Brain microvascular endothelial cell (primary cell): ENCODE results near the gene LCP1.

ENCODE experiments used
- DNase-seq: peaks from one replicate; pipeline ENCODE4 v3.0.0-alpha.2; 2020
- H3K27ac ChIP-seq: fragments of 250-450 bp; sonication (Bioruptor Pico); 2 replicates; pipeline ENCODE4 v1.5.1; 2020; ENCODE audit warnings: mild to moderate bottlenecking, moderate library complexity
- H3K27me3 ChIP-seq: fragments of 250-450 bp; sonication (Bioruptor Pico); replicated peaks from 2 replicates; pipeline ENCODE4 v1.5.1; 2020; ENCODE audit warnings: mild to moderate bottlenecking
- H3K36me3 ChIP-seq: fragments of 250-450 bp; sonication (Bioruptor Pico); replicated peaks from 2 replicates; pipeline ENCODE4 v1.5.1; 2020; ENCODE audit warnings: mild to moderate bottlenecking
- H3K4me3 ChIP-seq: 2 replicates; pipeline ENCODE4 v1.5.1; 2011; ENCODE audit warnings: low read depth, mild to moderate bottlenecking, control low read depth, low read length, moderate library complexity
- CTCF ChIP-seq: IDR thresholded peaks from 2 replicates; pipeline ENCODE4 v1.5.1; 2011; ENCODE audit warnings: low read depth, mild to moderate bottlenecking, moderate library complexity, low read length, control low read depth, inconsistent platforms; ENCODE audit errors: missing control alignments
- in situ Hi-C: cut with HindIII; loops from 2 replicates; pipeline ENCODE4 v1.10.0; 2017; ENCODE audit warnings: low sequenced_read_pairs, low pct_ligation_motif_present

The LCP1 gene

GRCh38 chr13:46211116-46211482 is 29.1 kb upstream of the LCP1 start:
- H3K36me3 ChIP-seq: no peaks in the 10 kb centered on the region
- in situ Hi-C loops: no loop called here
- TF ChIP-seq CTCF: no peak
- H3K4me3 ChIP-seq: peak overlapping the region; percentile 61
- no peak for DNase-seq
- peaks cover 3% of the 10 kb centered on the region for H3K27me3 ChIP-seq
- no peak overlapping the region for H3K27ac ChIP-seq

GRCh38 chr13:46210362-46211083 is 28.5 kb upstream of the LCP1 start:
- Histone ChIP-seq H3K27me3 (peaks cover 3% of the 10 kb centered on the region), H3K4me3 (no peak overlapping the region)
- in situ Hi-C loops: no loop called here

GRCh38 chr13:46207828-46208227 is 25.9 kb upstream of the LCP1 start:
- no peak for TF ChIP-seq CTCF
- Histone ChIP-seq H3K4me3 (no peak overlapping the region), H3K27me3 (peaks cover 3% of the 10 kb centered on the region), H3K36me3 (no peaks in the 10 kb centered on the region), H3K27ac (no peak overlapping the region)
- in situ Hi-C loops: no loop called here
- DNase-seq: no peak

More at GRCh38 chr13:46210362-46211083, 28.5 kb upstream of the LCP1 start:
- no peak for TF ChIP-seq CTCF
- no peak for DNase-seq
- no peaks in the 10 kb centered on the region for H3K36me3 ChIP-seq
- no peak overlapping the region for H3K27ac ChIP-seq

DNA sequence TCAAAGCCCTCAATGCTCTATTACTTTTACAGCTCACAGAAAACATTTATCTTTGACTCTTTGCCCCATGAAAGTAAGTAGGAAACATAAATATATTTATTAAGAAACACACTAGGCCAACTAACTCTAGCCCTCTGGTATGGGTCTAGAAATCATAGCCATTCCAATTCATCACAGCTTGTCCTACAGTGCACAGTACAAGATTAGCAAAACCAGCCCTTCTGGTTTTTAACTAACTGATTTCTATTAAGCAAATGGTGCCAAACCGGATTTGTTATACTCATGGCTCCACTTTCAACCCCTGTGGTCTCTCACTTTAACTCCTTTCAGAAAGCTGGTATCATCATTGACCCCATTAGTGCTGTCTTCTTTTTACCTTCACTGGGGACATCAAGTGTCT is 24.2 kb upstream of the LCP1 start:
- peaks cover 3% of the 10 kb centered on the region for H3K27me3 ChIP-seq
- in situ Hi-C loops: no loop called here
- TF ChIP-seq CTCF: no peak

GRCh38 chr13:46202966-46203365 is 21.0 kb upstream of the LCP1 start:
- no peaks in the 10 kb centered on the region for H3K36me3 ChIP-seq
- in situ Hi-C loops: no loop called here
- TF ChIP-seq CTCF: no peak
- no peak for DNase-seq
- H3K27ac ChIP-seq: no peak overlapping the region
- no peaks in the 10 kb centered on the region for H3K27me3 ChIP-seq
- no peak overlapping the region for H3K4me3 ChIP-seq

More for the DNA sequence above, 24.2 kb upstream of the LCP1 start:
- no peak for DNase-seq
- no peak overlapping the region for H3K4me3 ChIP-seq
- no peaks in the 10 kb centered on the region for H3K36me3 ChIP-seq
- no peak overlapping the region for H3K27ac ChIP-seq

DNA sequence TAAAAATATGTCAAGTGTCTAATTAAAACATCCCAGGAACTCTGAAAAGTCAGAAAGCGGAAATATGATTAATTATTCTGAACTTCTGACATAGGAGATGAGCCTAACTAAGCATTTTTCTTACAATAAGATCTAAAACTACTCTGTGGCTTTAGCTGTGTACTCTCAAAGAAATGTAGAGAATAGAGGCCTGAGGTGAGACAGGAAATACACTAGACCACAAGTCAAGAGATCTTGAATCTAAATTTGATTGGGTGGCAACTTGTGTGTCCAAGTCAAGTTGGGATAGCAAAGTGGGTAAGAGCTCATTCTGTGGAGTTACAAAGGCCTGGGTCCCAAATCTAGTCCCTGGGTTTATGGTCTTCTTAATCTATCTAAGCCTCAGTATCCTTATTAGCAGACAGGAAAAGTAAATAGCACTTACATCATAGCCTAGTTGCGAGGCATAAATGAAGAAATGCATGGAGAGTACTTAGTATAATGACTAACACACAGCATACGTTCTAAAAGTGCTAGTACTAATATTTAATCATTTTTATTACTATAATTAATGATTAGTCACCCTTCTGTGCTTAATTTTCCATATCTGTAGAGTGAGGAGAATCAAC is 20.3 kb upstream of the LCP1 start:
- no peak overlapping the region for H3K4me3 ChIP-seq
- no peak overlapping the region for H3K27ac ChIP-seq
- in situ Hi-C loops: no loop called here
- H3K36me3 ChIP-seq: no peaks in the 10 kb centered on the region
- H3K27me3 ChIP-seq: no peaks in the 10 kb centered on the region
- TF ChIP-seq CTCF: no peak
- DNase-seq: no peak
